ENCODE data around the gene RPS6KA6. TPM values are rescaled to one million over a fixed set of nuclear protein-coding genes. Genes with fewer than 3 reads are reported as not detected.

Gene RPS6KA6
- total and polyA plus RNA-seq, 2 experiments from 2014 or later, result 3.6 to 14.0 TPM

DNA sequence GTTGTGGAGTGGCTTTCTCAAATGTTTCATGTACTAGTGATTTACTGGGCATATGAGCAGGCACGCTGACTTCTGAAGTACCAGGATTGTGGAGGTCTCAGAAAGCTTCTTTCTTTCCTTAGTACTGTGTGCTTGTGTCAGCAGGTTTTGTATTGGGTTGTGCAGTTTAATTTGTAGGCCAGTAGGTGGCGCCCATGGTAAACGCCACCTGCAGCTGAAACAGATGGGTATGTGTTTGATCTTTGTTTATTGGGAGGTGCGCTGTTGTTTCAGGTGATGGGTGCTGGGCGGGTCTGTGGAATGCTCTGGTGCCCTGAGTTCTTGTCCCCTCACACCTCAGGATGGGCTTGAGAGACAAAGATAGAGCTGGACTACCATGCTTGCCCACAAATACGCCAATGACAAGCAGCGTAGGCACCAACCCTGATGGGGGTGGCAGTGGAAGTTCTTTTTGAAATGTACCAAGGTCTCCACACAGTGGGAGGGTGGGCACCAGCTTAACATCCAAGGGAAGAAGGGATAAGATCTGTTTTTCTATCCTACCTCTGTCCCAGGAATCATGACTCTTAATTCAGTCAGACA is 141.5 kb downstream of the RPS6KA6 start:
- H3K4me3 ChIP-seq, result no peak overlapping the region
- Mint-ChIP-seq H3K4me1 (peaks cover 7% of the 10 kb centered on the region; the same call in 1 of the 3 replicates), H3K27me3 (ENCODE audit: insufficient read depth, low read depth, poor library complexity) (peaks cover 3% of the 10 kb centered on the region), H3K9me3 (no peaks in the 10 kb centered on the region), H3K27ac (no peak overlapping the region; the same call in 1 of the 2 replicates), H3K4me3 (no peak overlapping the region), H3K36me3 (ENCODE audit: low read depth) (no peaks in the 10 kb centered on the region)
- H3K36me3 ChIP-seq (ENCODE audit: insufficient read depth), result no peaks in the 10 kb centered on the region
- H2AFZ ChIP-seq, result no peak overlapping the region
- no peaks in the 10 kb centered on the region for H3K9me2 ChIP-seq (ENCODE audit: insufficient read depth)
- no peak overlapping the region for H3K4me2 ChIP-seq
- H3F3A ChIP-seq (replicated peaks; ENCODE audit: low read depth), result no peaks in the 10 kb centered on the region
- no peaks in the 10 kb centered on the region for H3K4me1 ChIP-seq (ENCODE audit: insufficient read depth)
- no peaks in the 10 kb centered on the region for H4K20me1 ChIP-seq (replicated peaks; ENCODE audit: insufficient read depth)
- DNase-seq (ENCODE audit: low spot score), result peak; percentile 56
- peak; percentile 91 for ATAC-seq
- H3K79me2 ChIP-seq (replicated peaks; ENCODE audit: insufficient read depth), result no peaks in the 10 kb centered on the region
- no peaks in the 10 kb centered on the region for H3K27me3 ChIP-seq (ENCODE audit: insufficient read depth)
- TF ChIP-seq, protein P1, sequence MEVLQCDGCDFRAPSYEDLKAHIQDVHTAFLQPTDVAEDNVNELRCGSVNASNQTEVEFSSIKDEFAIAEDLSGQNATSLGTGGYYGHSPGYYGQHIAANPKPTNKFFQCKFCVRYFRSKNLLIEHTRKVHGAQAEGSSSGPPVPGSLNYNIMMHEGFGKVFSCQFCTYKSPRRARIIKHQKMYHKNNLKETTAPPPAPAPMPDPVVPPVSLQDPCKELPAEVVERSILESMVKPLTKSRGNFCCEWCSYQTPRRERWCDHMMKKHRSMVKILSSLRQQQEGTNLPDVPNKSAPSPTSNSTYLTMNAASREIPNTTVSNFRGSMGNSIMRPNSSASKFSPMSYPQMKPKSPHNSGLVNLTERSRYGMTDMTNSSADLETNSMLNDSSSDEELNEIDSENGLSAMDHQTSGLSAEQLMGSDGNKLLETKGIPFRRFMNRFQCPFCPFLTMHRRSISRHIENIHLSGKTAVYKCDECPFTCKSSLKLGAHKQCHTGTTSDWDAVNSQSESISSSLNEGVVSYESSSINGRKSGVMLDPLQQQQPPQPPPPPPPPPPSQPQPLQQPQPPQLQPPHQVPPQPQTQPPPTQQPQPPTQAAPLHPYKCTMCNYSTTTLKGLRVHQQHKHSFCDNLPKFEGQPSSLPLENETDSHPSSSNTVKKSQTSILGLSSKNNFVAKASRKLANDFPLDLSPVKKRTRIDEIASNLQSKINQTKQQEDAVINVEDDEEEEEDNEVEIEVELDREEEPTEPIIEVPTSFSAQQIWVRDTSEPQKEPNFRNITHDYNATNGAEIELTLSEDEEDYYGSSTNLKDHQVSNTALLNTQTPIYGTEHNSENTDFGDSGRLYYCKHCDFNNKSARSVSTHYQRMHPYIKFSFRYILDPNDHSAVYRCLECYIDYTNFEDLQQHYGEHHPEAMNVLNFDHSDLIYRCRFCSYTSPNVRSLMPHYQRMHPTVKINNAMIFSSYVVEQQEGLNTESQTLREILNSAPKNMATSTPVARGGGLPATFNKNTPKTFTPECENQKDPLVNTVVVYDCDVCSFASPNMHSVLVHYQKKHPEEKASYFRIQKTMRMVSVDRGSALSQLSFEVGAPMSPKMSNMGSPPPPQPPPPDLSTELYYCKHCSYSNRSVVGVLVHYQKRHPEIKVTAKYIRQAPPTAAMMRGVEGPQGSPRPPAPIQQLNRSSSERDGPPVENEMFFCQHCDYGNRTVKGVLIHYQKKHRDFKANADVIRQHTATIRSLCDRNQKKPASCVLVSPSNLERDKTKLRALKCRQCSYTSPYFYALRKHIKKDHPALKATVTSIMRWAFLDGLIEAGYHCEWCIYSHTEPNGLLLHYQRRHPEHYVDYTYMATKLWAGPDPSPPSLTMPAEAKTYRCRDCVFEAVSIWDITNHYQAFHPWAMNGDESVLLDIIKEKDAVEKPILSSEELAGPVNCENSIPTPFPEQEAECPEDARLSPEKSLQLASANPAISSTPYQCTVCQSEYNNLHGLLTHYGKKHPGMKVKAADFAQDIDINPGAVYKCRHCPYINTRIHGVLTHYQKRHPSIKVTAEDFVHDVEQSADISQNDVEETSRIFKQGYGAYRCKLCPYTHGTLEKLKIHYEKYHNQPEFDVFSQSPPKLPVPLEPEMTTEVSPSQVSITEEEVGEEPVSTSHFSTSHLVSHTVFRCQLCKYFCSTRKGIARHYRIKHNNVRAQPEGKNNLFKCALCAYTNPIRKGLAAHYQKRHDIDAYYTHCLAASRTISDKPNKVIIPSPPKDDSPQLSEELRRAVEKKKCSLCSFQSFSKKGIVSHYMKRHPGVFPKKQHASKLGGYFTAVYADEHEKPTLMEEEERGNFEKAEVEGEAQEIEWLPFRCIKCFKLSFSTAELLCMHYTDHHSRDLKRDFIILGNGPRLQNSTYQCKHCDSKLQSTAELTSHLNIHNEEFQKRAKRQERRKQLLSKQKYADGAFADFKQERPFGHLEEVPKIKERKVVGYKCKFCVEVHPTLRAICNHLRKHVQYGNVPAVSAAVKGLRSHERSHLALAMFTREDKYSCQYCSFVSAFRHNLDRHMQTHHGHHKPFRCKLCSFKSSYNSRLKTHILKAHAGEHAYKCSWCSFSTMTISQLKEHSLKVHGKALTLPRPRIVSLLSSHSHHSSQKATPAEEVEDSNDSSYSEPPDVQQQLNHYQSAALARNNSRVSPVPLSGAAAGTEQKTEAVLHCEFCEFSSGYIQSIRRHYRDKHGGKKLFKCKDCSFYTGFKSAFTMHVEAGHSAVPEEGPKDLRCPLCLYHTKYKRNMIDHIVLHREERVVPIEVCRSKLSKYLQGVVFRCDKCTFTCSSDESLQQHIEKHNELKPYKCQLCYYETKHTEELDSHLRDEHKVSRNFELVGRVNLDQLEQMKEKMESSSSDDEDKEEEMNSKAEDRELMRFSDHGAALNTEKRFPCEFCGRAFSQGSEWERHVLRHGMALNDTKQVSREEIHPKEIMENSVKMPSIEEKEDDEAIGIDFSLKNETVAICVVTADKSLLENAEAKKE (CRISPR knock-in tag; IDR thresholded peaks at IDR 0.05), result no peak
- TF ChIP-seq STAT1 (IDR thresholded peaks at IDR 0.05; ENCODE audit: unreplicated experiment) (no peak), POLR2AphosphoS5 (IDR thresholded peaks at IDR 0.05; ENCODE audit: low read depth) (no peak)
- TF ChIP-seq, protein P2, sequence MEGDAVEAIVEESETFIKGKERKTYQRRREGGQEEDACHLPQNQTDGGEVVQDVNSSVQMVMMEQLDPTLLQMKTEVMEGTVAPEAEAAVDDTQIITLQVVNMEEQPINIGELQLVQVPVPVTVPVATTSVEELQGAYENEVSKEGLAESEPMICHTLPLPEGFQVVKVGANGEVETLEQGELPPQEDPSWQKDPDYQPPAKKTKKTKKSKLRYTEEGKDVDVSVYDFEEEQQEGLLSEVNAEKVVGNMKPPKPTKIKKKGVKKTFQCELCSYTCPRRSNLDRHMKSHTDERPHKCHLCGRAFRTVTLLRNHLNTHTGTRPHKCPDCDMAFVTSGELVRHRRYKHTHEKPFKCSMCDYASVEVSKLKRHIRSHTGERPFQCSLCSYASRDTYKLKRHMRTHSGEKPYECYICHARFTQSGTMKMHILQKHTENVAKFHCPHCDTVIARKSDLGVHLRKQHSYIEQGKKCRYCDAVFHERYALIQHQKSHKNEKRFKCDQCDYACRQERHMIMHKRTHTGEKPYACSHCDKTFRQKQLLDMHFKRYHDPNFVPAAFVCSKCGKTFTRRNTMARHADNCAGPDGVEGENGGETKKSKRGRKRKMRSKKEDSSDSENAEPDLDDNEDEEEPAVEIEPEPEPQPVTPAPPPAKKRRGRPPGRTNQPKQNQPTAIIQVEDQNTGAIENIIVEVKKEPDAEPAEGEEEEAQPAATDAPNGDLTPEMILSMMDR (conservative IDR thresholded peaks at IDR 0.05; ENCODE audit: low read depth in 2 of 2), result peak; percentile 69 to 76
- no peak overlapping the region for H3K27ac ChIP-seq (ENCODE audit: low read depth)
